HG03175 (cell line): ENCODE data around the gene TIGD1.

Experiments used
- ATAC-seq: cut with Tn5 transposase; IDR thresholded peaks from one replicate; pipeline ENCODE4 v1.9.1; 2021; ENCODE audit warnings: mild to moderate bottlenecking, moderate library complexity; ENCODE audit not compliant: unreplicated experiment

TIGD1 gene

DNA sequence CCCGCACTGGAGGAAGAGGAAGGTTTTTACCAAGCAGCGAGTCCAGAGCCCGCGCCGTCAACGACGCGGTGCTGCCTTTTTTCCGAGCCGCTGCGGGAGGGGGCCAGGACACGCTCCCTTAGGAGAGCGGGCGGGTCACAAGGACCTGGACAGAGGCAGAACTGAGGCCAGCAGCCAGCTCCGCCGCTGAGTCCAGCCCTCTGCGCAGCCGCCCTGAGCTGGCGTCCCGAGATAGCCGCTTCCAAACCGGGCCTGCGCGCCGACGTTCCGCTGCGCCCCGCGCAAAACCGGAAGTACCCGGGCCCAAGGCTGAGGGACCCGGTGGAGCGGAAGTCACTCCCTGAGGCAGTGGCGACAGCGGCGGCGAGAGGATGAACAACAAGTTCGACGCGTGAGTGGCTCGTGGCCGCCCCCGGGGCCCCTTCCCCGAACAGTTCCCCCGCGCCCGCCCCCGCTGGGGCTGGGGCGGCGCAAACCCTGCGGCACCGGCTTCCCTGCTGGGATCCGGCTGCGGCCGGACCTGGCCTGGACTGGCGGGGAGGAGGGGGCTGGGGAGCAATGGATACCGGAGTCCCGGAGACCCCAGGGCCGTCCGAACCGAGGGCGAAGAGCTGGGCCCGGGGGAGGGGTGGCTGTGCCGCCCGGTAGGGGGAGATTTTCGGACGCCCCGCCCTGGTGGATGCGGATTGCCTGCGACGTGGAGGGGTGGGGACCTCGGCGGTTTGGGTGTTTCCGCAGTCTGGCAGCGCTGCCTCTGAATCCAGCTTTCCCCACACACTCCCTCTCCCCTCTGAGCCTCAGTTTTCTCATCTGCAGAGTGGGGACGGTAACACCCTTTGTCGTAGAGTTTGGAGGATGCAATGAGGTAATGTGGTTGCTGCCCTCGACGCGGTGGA, at the start of gene TIGD1, which contains the start of gene EIF4E2:
TIGD1 (minus strand) TSS at position 204 of the 896 bp plus-strand sequence. CDS start 675 bp downstream, outside the sequence.
EIF4E2 (plus strand) TSS at position 336 of the 896 bp plus-strand sequence; CDS start at position 372, 36 bp downstream.
- peak; percentile 94 for ATAC-seq

DNA sequence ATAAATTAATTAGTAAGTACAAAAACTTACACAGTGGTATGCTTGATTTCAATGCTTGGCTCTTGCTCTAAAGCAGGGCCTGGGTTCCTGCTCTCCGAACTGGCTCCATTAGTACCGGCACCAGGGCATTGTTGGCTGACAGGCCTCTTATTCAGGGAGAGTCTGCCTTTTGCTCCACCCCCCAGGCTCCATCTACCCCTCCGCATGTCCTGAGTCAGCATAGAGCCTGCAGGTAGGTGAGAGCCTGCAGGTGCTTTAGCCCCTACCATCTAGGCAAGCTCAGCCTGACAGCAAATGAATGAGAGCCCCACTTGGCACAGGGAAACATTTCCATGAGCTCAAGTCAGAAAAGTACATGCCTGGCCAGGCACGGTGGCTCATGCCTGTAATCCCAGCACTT, 47.9 kb upstream of the TIGD1 start:
- no peak for ATAC-seq

DNA sequence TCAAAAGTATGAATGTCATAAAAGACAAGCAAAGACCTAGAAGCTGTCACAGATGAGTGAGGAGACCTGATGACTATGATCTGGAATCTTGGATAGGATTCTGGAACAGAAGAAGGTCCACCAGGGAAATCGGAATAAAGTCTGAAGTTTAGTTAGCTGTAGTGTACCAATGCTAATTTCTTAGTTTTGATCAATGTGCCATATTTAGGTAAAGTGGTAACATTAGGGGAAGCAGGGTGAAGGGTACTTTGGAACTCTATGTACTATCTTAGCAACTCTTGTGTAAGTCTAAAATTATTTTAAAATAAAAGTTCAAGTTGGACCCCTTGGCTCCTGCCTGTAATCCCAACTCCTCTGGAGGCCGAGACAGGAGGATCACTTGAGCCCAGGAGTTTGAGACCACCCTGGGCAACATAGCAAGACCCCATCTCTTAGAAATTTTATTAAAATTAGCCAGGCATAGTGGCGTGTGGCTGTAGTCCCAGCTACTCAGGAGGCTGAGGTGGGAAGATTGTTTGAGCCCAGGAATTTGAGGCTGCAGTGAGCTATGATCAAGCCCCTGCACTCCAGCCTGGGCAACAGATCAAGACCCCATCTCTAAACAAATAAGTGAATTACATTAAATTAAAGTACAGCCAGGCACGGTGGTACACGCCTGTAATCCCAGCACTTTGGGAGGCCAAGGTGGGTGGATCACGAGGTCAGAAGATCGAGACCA, 47.2 kb upstream of the TIGD1 start:
- no peak for ATAC-seq

DNA sequence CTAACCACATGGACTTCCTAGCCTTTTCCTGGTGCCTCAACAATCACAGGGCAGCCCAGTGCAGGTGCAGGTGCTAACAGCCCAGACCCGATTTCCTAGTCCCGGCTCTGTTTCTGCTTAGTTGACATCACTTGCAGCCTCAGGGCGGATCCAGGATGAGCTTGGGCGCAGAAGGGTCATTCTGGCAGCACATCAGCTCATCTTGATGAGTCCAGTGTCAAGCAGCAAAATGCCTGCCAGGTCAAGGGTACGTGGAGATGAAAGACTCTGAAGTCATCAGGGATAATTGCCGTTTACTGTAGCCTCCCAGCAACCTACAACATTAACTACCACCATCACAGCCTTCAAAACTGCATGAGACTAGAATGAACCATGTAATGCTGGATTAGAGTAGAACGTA, 43.6 kb upstream of the TIGD1 start:
- no peak for ATAC-seq

DNA sequence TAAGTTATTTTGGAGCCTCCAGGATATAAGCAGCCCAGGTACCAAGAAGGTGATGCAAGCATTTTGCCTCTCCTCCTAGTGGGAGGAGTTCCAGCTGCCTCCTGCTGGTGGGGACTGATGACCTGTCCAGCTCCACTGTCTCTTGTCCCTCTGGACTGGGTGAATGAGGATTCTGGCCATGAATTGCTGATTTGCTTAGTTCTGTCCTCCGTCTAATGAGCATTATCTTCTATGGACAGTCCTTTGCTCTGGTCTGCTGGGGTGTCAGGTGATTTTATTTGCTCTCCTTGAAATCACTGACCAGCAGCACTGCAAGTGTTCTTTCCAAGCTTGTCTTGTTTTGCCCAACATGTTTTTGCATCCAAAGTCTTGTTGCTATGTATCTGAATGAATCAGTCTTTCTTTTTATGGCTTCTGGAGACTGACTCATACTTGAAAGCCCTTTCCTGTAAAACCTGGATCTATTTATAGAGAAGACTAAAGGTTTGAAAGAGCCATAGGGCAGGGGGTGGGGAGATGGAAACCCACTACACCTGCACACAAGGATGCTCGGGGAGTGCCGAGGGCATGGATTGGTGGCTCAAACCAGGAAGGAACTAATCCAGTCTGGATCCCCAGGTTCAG, 42.5 kb upstream of the TIGD1 start:
- no peak for ATAC-seq

DNA sequence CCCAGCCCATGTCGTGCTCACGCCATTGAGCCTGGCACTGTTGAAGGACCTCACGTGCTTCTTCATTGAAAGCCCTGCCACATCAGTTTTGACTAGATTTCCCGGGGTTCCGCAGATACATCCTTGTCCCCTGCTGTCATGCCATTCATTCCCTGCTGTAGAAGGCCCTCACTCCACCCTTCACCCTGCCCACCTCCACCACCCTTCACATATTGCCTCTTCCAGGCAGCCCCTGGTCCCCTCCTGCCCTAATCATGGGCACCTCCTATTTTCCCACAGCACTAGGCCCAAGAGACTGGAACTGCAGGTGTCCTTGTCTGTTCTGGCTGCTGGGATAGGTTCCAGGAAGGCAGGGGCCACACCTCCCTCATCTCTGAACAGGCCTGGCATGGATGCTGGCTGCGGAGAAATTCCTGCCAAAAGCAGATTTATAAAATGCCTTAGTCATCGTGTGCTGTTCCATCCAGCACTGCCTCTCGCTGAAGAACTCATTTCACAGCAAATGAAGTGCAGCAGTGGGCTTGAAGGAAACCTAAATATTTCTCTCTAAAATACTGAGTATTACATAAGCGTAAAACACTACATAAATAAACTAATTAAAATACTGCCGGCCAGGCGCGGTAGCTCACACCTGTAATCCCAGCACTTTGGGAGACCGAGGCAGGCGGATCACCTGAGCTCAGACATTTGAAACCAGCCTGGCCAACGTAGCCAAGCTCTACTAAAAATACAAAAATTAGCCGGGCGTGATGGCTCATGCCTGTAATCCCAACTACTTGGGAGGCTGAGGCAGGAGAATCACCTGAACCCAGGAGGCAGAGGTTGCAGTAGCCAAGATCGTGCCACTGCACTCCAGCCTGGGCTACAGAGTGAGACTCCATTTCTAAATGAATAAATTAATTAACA, 38.6 kb upstream of the TIGD1 start:
- ATAC-seq = no peak

DNA sequence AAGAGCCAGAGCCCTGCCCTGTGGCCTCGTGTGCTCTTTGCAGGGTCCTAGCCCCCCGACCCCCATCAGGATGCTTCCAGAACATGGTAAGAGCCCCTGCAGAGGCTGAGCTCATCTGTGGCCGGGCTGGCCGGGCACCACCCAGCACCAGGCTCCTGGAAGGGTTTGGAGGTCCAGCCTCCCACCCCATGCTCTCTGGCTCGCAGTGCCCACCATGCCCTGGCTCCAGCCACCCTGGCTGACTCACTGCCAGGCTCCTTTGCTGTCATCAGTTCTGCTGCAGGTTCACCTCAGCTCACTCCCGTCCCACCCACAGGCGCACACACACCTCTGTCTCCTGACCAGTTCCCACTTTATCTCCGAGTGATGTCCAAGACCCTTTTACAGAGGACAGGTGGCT, 37.7 kb upstream of the TIGD1 start:
- no peak for ATAC-seq

DNA sequence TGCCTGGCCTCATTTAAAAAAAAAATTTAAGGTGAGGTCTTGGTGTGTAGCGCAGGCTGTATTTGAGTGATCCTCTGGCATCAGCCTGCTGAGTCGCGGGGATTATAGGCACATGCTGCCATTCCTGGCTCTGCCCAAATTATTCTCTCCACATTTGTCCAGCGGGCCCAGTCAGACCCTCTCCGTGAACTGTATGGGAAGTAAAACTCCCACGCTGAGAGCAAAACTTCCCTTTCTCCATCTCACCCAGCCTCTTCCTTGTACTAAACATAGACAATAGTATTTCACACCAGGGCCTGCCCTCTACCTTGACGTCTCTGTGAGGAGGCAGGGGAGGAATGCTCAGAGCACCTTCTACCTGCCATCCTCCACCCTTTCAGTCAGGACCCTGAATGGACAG, 37.2 kb upstream of the TIGD1 start:
- ATAC-seq = no peak

DNA sequence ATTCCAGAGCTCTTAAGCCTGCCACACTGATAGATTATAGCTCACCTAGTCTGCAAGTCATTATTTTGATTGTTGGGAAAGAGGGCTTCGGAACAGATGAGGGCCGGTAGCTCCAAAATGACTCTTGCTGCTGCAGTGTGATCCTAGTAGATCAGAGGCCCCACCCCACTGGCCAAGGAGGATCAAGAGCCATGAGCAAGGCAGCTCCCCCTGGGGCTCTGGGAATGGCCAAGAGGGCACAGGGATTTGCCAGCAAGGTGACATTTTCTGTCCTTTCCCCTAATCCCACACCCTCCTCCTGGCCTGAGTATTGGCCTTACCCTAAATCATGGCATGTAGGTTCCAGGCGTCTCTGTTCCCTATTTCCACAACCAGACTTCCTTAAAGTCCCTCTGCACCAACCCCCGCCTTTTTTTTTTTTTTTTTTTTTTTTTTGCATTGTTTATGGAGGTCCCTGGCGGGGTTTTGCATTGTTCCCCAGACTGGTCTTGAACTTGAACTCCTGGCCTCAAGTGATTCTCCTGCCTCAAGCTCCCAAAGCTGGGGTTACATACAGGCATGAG, 36.7 kb upstream of the TIGD1 start:
- no peak for ATAC-seq

DNA sequence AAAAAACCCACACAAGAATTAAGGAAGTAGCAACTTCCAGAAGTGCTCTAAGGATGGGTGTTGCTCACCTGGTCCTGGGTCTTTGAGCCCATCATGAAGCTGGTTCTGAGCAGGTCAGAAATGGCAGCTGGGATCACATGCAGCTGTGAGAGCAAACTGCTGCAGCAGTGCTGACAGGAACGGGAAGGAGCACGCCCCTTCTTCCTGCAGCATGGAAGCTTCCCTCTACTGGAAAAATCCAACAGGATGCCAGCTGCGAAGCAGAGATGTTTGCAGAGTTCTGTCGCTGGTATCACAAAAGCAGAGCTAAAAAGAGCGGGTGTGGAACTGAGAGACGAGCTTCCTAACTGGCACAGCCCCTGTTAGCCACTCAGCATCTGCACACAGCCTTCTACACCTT, 33.9 kb upstream of the TIGD1 start:
- no peak for ATAC-seq

DNA sequence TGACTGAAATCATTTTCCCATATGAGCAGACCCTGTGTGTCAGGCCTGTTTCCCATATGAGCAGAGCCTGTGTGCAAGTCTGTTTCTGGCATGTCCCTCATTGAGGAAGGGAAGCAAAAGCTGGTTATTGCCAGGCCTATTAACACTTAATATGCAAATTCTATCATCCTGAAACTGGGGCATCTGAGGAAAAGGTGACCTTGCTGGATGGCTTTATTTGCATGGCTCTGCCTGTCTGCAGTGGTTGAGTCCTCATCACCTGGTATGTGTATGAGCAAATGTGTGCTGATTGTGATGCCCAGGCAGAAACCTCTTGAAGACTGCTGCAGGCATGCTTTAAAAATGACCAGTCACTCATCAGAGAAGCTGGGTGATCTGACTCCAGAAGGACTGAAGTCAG, 31.4 kb upstream of the TIGD1 start:
- no peak for ATAC-seq

DNA sequence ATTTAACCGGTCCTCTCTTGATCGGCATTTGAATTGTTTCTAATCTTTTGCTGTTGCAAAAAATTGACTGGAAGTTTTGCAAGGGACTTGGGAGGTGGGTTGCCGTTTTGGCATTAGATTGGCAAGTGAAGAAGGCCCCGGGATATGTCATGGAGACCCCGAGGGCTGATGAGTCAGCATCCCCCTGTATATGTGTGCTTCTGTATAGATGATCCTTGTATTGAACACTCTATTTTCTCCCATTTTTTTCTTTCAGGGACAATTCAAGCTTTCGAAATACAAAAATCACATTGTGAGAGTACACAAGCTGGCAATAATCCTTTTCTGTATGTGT, 30.3 kb upstream of the TIGD1 start:
- ATAC-seq = no peak

DNA sequence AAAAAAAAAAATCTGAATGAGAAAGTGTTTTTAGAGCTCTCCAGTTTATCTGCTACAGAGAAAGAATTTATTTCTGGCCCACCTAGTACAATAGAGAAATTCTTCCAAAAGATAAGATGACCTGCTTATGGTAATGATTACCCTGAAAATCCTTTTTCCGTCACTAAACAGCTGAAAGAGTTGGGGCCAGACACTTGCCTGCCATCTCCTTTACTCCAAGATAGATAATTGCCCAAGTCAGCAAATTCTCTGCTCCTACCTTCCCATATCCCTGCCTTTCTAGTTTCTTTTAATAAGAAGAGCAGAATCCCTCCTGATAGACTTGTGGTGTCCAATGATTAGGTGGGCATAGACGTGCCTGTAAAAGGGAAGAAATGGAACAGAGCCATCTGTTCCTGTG, 28.3 kb upstream of the TIGD1 start:
- ATAC-seq = no peak

DNA sequence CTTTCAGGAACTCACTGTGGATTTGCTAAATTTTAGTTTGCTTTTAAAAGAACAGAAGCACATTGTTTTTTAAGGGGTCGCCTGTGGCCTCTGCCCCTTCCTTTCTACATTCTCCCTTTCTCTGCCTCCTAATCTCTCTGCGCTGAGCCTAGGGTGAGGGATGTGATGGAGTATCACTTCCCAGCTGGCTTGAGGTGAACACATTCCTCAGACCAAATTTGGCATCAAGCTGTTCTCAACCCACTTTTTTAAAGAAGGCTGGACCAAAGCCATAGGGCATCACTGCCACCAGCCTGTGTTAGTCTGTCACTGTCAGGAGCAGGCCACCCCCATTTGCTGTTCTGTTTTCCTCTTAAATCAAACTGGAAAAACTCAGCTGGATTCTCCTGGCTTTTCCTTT, 27.5 kb upstream of the TIGD1 start:
- ATAC-seq = no peak

DNA sequence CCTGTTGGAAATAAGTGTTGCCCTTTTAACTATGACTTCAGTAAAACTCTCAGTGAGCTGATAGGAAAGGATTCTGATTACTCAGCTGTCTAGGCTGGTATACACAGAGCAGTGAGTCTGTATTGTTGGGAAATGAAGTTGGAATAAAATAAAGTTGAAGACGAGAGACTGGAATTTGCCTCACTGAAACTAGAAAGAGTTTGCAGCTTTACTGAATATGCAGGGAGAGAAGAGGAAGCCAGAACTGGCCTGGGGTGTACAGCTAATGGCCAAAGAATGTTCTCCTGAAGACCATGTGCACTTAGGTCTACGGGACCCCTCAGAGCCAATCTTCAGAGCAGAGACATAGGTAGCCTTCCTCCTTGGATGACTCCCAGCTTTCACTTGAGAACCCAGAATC, 26.6 kb upstream of the TIGD1 start:
- ATAC-seq = no peak

DNA sequence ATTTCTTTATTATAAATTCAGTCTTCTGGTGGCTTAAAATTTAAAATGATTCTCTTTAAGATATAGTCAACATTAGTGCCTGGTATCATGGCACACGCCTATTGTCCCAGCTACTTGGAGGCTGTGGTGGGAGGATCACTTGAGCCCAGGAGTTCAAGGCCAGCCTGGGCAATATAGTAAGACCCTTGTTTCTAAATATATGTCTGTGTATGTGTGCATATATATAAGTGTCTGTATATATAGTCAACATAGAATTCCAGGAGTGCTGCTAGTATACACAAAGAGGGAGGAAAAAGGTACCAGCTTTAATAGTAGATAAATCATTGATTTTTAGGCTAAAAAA, 25.0 kb upstream of the TIGD1 start:
- no peak for ATAC-seq

DNA sequence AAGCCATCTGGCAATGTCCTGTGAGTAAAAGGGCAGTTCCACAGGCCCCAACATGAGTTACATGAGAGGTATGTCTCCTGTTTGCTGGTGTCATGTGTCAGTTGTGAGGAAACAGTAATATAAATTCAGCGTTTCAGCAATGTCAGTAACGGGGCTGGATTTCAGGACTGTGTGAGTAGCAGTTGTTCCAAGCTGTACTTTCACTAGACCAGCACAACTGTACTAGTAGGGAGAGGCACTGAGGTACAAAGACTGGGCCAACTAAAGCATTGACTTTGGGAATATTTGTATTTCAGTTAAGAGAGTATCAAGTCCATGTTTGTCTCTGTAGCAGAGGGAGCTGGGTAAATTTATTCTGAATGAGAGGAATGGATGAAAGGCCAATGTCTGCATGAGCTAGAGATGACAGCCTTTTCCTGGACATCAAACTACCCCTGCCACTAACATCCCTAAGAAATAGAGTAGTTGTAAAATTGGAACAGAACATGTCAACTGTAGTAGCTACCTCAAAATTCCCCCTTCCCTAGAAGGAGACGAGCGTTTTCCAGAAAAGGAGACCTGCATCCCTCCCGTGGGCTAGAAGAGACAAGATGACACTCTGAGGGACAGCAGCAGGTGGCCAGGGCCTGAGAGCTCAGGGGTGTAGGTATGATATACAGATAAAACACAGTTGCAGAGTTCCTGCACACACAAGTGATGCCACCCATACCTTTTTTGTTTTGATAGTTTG, 24.5 kb upstream of the TIGD1 start:
- ATAC-seq = no peak

DNA sequence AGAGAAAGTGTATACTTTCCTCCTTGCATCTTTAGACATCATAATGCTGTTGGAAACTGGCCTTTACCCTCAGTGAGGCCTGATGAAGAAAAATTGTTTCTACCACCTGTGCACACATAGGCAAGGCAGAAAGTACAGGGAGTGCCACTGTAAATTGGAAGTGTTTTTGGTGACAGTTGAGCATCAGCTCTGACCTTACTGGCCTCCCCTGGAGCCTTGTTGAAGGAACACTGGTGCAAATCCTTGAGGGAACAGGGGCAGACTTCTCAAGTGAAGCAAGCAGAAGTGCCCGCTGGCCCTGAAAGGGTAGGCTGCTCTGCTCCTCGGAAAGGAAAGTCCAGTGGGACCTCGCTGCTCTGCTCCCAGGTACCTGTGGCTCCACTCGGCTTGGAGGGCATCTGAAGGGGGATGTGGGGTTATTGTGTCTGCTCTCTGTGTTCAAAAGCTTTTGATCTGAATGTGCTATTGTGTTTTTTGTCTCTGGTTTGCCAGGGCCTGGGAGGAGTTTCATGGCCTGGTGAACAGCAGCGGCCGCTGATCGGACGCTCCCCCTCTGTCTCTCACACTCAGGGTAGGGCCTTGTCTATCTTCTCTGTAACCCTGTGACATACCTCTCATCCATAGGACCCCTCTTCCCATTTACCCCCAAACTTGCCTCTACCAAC, 23.5 kb upstream of the TIGD1 start:
- ATAC-seq = no peak

DNA sequence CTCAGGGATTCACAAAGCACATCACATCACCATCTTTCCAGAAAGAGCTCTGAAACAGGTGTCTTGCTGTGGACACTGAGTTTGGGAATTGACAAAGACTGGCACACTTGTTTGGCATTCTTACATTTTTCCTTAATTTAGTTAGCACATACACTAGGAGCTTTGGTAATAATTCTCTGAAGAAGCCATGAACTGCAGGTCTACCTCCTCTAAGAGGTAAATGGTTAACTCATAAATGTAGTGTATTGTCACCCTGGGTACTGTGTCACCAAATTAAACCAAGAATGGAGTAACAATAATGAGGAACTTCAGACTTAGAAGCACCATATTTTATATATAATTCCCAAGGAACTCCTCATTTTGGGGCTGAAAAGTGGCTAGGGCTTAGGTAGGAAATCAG, 22.7 kb upstream of the TIGD1 start:
- ATAC-seq = no peak
